Glutamatergic neuron (in vitro differentiated cells): ENCODE measurements around the gene CREB5. TPM values are rescaled to one million over a fixed set of nuclear protein-coding genes. Genes with fewer than 3 reads are reported as not detected.

ENCODE experiments used
- DNase-seq: peaks from one replicate; pipeline ENCODE4 v3.0.0; 2022
- H3K27ac Mint-ChIP-seq: one replicate; pipeline ENCODE4 v1.8.0; 2020; ENCODE audit warnings: mild to moderate bottlenecking, mixed read lengths, inconsistent platforms; ENCODE audit not compliant: unreplicated experiment
- H3K27me3 Mint-ChIP-seq: one replicate; pipeline ENCODE4 v1.8.0; 2020; ENCODE audit warnings: mild to moderate bottlenecking, moderate library complexity, mixed read lengths, inconsistent platforms; ENCODE audit not compliant: unreplicated experiment
- H3K36me3 Mint-ChIP-seq: one replicate; pipeline ENCODE4 v1.8.0; 2020; ENCODE audit warnings: mild to moderate bottlenecking, mixed read lengths, inconsistent platforms; ENCODE audit not compliant: unreplicated experiment
- H3K4me1 Mint-ChIP-seq: one replicate; pipeline ENCODE4 v1.8.0; 2020; ENCODE audit warnings: mild to moderate bottlenecking, low read depth, mixed read lengths, inconsistent platforms; ENCODE audit not compliant: unreplicated experiment
- H3K4me3 Mint-ChIP-seq: one replicate; pipeline ENCODE4 v1.8.0; 2020; ENCODE audit warnings: mild to moderate bottlenecking, mixed read lengths, inconsistent platforms; ENCODE audit not compliant: unreplicated experiment
- H3K9me3 Mint-ChIP-seq: one replicate; pipeline ENCODE4 v1.8.0; 2020; ENCODE audit warnings: mild to moderate bottlenecking, moderate library complexity, mixed read lengths, inconsistent platforms; ENCODE audit not compliant: unreplicated experiment
- CTCF ChIP-seq: fragments of 200-600 bp; sonication (generic); IDR thresholded peaks from one replicate; pipeline ENCODE4 v1.5.0; 2021; ENCODE audit not compliant: partially characterized antibody, unreplicated experiment
- total RNA-seq: library from RNA; stranded (reverse); fragmentation: NEBNext Ultra II Directional; extraction: Animal tissue kit (Norgen Biotek cat#: 25700); gene quantifications from one replicate; pipeline ENCODE4 v1.2.1, GENCODE V29; 2021; ENCODE audit not compliant: unreplicated experiment

The CREB5 gene
- total RNA-seq, 1 donor from 2014 or later: 50.4 TPM

- DNase-seq: no peak
- Mint-ChIP-seq H3K4me1 (peaks cover 3% of the 10 kb centered on the region), H3K4me3 (no peak overlapping the region), H3K9me3 (no peaks in the 10 kb centered on the region), H3K36me3 (peaks cover 5% of the 10 kb centered on the region), H3K27ac (no peak overlapping the region), H3K27me3 (peaks cover 3% of the 10 kb centered on the region)
- TF ChIP-seq CTCF: no peak
These were observed 61.9 kb downstream of the CREB5 start for GRCh38 chr7:28474282-28474638.

- Mint-ChIP-seq H3K36me3 (peaks cover 5% of the 10 kb centered on the region), H3K27me3 (peaks cover 3% of the 10 kb centered on the region), H3K4me1 (peaks cover 3% of the 10 kb centered on the region), H3K9me3 (no peaks in the 10 kb centered on the region), H3K4me3 (no peak overlapping the region), H3K27ac (no peak overlapping the region)
- no peak for DNase-seq
- no peak for TF ChIP-seq CTCF
These were observed 62.3 kb downstream of the CREB5 start for GRCh38 chr7:28474640-28475039.

GRCh38 chr7:28477041-28477442, 64.7 kb downstream of the CREB5 start:
- H3K9me3 Mint-ChIP-seq: no peaks in the 10 kb centered on the region

GRCh38 chr7:28478656-28479055, 66.3 kb downstream of the CREB5 start:
- Mint-ChIP-seq H3K27ac (no peak overlapping the region), H3K27me3 (no peaks in the 10 kb centered on the region), H3K36me3 (no peaks in the 10 kb centered on the region), H3K4me1 (peaks cover 15% of the 10 kb centered on the region), H3K4me3 (no peak overlapping the region), H3K9me3 (no peaks in the 10 kb centered on the region)
- no peak for TF ChIP-seq CTCF
- no peak for DNase-seq

More at GRCh38 chr7:28477041-28477442, 64.7 kb downstream of the CREB5 start:
- TF ChIP-seq CTCF: no peak
- H3K4me1 Mint-ChIP-seq: peaks cover 16% of the 10 kb centered on the region
- DNase-seq: no peak
- H3K4me3 Mint-ChIP-seq: no peak overlapping the region
- H3K27ac Mint-ChIP-seq: no peak overlapping the region
- H3K27me3 Mint-ChIP-seq: peaks cover 3% of the 10 kb centered on the region
- no peaks in the 10 kb centered on the region for H3K36me3 Mint-ChIP-seq

GRCh38 chr7:28479507-28479947, 67.2 kb downstream of the CREB5 start:
- Mint-ChIP-seq H3K27me3 (no peaks in the 10 kb centered on the region), H3K36me3 (no peaks in the 10 kb centered on the region), H3K27ac (no peak overlapping the region), H3K9me3 (no peaks in the 10 kb centered on the region), H3K4me3 (no peak overlapping the region), H3K4me1 (peaks cover 15% of the 10 kb centered on the region)
- no peak for DNase-seq
- TF ChIP-seq CTCF: no peak
